HepG2 (cell line): Measurements from ENCODE around the gene KIAA1755. TPM values are rescaled to one million over a fixed set of nuclear protein-coding genes. Genes with fewer than 3 reads are reported as not detected.
A peak's percentile ranks its signal among the peaks of the same experiment; 100 is the strongest.

Source experiments
- ELF1 ChIP-seq: sonication (generic); formaldehyde crosslinking; IDR thresholded peaks from 2 replicates; pipeline ENCODE4 v1.4.0; 2020; ENCODE audit warnings: missing genetic modification reagents
- MAFK ChIP-seq, 2 experiments: IDR thresholded peaks in 1 of 2; conservative IDR thresholded peaks in 1 of 2; 2 replicates each; pipeline ENCODE4 v1.6.1; 2011; ENCODE audit warnings: improper control_type of control experiment in 2 of 2, low read length in 2 of 2
- MAZ ChIP-seq, 2 experiments: sonication (generic) in 1 of 2; formaldehyde crosslinking in 1 of 2; IDR thresholded peaks; 2 replicates each; pipeline versions ENCODE4 v1.5.0 to v1.6.1; 2012 to 2020; ENCODE audit warnings: low read depth in 2 of 2, mild to moderate bottlenecking in 2 of 2, borderline replicate concordance in 1 of 2, improper control_type of control experiment in 1 of 2, low read length in 1 of 2, missing genetic modification reagents in 1 of 2, moderate library complexity in 1 of 2
- MTA3 ChIP-seq: sonication (generic); formaldehyde crosslinking; IDR thresholded peaks from 2 replicates; pipeline ENCODE4 v1.4.0; 2020; ENCODE audit warnings: missing genetic modification reagents
- MXI1 ChIP-seq: IDR thresholded peaks from 3 replicates; pipeline ENCODE4 v1.6.1; 2012; ENCODE audit warnings: low read depth, low read length, inconsistent platforms, borderline replicate concordance
- PPARG ChIP-seq: conservative IDR thresholded peaks from 2 replicates; pipeline ENCODE4 v1.6.1; 2016; ENCODE audit warnings: missing biosample characterization, missing genetic modification reagents
- RFXAP ChIP-seq: sonication (generic); formaldehyde crosslinking; IDR thresholded peaks from 2 replicates; pipeline ENCODE4 v1.4.0; 2020; ENCODE audit warnings: missing genetic modification reagents, borderline replicate concordance
- SIN3B ChIP-seq: fragments of 150-350 bp; IDR thresholded peaks from 2 replicates; pipeline ENCODE4 v1.6.1; 2014; ENCODE audit warnings: low read length
- SNAPC4 ChIP-seq: sonication (generic); formaldehyde crosslinking; IDR thresholded peaks from 2 replicates; pipeline ENCODE4 v1.4.0; 2020; ENCODE audit warnings: mild to moderate bottlenecking, missing genetic modification reagents
- SP4 ChIP-seq: sonication (generic); formaldehyde crosslinking; IDR thresholded peaks from 2 replicates; pipeline ENCODE4 v1.8.1; 2023; ENCODE audit warnings: mild to moderate bottlenecking, missing genetic modification reagents
- ZBTB46 ChIP-seq: sonication (generic); formaldehyde crosslinking; IDR thresholded peaks from 2 replicates; pipeline ENCODE4 v1.4.0; 2020; ENCODE audit warnings: mild to moderate bottlenecking, missing genetic modification reagents, borderline replicate concordance
- ZFP1 ChIP-seq: IDR thresholded peaks from 2 replicates; pipeline ENCODE4 v1.6.1; 2016
- ZNF446 ChIP-seq: sonication (generic); formaldehyde crosslinking; IDR thresholded peaks from 2 replicates; pipeline ENCODE4 v1.5.0; 2020; ENCODE audit warnings: mild to moderate bottlenecking, missing genetic modification reagents
- ZNF513 ChIP-seq: sonication (generic); formaldehyde crosslinking; conservative IDR thresholded peaks from 2 replicates; pipeline ENCODE4 v1.5.0; 2020; ENCODE audit warnings: missing genetic modification reagents
- ZNF574 ChIP-seq: sonication (generic); formaldehyde crosslinking; IDR thresholded peaks from 2 replicates; pipeline ENCODE4 v1.4.0; 2020; ENCODE audit warnings: missing genetic modification reagents
- ZNF670 ChIP-seq: sonication (generic); formaldehyde crosslinking; IDR thresholded peaks from 2 replicates; pipeline ENCODE4 v1.8.0; 2022; ENCODE audit warnings: mild to moderate bottlenecking, missing genetic modification reagents, borderline replicate concordance
- ZNF891 ChIP-seq: sonication (generic); formaldehyde crosslinking; IDR thresholded peaks from 2 replicates; pipeline ENCODE4 v1.5.0; 2020; ENCODE audit warnings: mild to moderate bottlenecking, missing genetic modification reagents
- polyA plus RNA-seq, 8 experiments: library from polyadenylated mRNA; depleted of rRNA in 3 of 8; stranded (reverse) in 7 of 8; unstranded in 1 of 8; fragments of >200 nt; fragmentation: Illumina TruSeq in 4 of 8; extraction: Trizol in 4 of 8; gene quantifications; 2 replicates each; pipeline versions ENCODE4 v1.2.1 to v1.2.3, GENCODE V29; 2011 to 2016; ENCODE audit warnings: low read depth in 4 of 8, missing spikeins in 1 of 8, mixed read lengths in 1 of 8; ENCODE audit not compliant: insufficient read depth in 1 of 8
- total RNA-seq, 5 experiments: library from RNA; depleted of rRNA; stranded (reverse); fragments of >200 nt; fragmentation: Illumina TruSeq; extraction: Trizol; gene quantifications; 2 replicates each; pipeline ENCODE4 v1.2.3, GENCODE V29; 2016; ENCODE audit warnings: low read depth in 1 of 5

The KIAA1755 gene
- total and polyA plus RNA-seq, 2 of the 13 experiments (the other 11 are each of a cell fraction or from before 2014, with no cell fraction given): 0.04 TPM; not detected in 1

GRCh38 chr20:38165089-38165965 lies 95.2 kb downstream of the KIAA1755 start, which contains the start of gene TGM2 (continued):
- TF ChIP-seq ZBTB46 (CRISPR knock-in tag) (0 out of 2 replicates have a peak, but pooled peaks have one; percentile 66), SNAPC4 (CRISPR knock-in tag) (peak; percentile 45; the same call in 1 of the 2 replicates), SIN3B (0 out of 2 replicates have a peak, but pooled peaks have one; percentile 28), SP4 (peak; percentile 91), MAFK (conservative IDR thresholded peaks at IDR 0.05 in 1 of 2, IDR thresholded peaks at IDR 0.05 in 1 of 2; ENCODE audit: low read length in 2 of 2) (no peak), MTA3 (CRISPR knock-in tag) (no peak), ZNF891 (no peak; the same call in 1 of the 2 replicates), PPARG (CRISPR knock-in tag) (peak; percentile 90), MXI1 (no peak; the same call in 2 of the 3 replicates), ZNF446 (no peak; the same call in 1 of the 2 replicates), ZNF513 (CRISPR knock-in tag) (0 out of 2 replicates have a peak, but pooled peaks have one; percentile 69), RFXAP (CRISPR knock-in tag) (no peak), ZFP1 (CRISPR knock-in tag) (no peak), ELF1 (peak; percentile 41), ZNF574 (CRISPR knock-in tag) (peak; percentile 74), MAZ (IDR thresholded peaks at IDR 0.05; ENCODE audit: borderline replicate concordance, low read depth, low read length) (peak; percentile 88), MAZ (CRISPR knock-in tag; IDR thresholded peaks at IDR 0.05; ENCODE audit: low read depth) (peak; percentile 93), ZNF670 (CRISPR knock-in tag) (no peak)
